GM12801 (cell line): Measurements from ENCODE around the gene ZNF202.

Experiments
- TF ChIP-seq, protein P1 (sequence below): IDR thresholded peaks from one replicate; pipeline ENCODE4 v1.5.1; 2011; ENCODE audit warnings: control low read depth; ENCODE audit not compliant: insufficient read length; ENCODE audit errors: extremely low read depth

Gene ZNF202

DNA sequence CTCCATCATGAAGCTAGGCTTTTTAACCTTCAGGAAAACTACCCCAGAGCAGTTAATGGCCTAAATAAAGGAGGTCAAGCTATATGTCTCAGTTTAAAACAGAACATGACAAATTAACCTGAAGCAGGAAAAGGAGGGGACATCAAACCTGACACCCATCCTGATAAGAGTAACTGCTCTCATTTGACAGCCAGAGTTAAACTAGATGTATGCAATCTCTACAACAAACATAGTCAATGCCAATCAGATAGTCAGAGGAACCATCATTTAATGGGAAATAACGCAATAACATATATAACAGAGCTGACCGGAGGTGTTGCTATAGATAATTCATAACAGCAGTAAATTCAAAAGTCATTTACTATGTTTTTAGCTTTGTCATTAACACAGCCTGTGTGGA lies 3.1 kb downstream of the ZNF202 start:
- TF ChIP-seq, protein P1, sequence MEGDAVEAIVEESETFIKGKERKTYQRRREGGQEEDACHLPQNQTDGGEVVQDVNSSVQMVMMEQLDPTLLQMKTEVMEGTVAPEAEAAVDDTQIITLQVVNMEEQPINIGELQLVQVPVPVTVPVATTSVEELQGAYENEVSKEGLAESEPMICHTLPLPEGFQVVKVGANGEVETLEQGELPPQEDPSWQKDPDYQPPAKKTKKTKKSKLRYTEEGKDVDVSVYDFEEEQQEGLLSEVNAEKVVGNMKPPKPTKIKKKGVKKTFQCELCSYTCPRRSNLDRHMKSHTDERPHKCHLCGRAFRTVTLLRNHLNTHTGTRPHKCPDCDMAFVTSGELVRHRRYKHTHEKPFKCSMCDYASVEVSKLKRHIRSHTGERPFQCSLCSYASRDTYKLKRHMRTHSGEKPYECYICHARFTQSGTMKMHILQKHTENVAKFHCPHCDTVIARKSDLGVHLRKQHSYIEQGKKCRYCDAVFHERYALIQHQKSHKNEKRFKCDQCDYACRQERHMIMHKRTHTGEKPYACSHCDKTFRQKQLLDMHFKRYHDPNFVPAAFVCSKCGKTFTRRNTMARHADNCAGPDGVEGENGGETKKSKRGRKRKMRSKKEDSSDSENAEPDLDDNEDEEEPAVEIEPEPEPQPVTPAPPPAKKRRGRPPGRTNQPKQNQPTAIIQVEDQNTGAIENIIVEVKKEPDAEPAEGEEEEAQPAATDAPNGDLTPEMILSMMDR: no peak

DNA sequence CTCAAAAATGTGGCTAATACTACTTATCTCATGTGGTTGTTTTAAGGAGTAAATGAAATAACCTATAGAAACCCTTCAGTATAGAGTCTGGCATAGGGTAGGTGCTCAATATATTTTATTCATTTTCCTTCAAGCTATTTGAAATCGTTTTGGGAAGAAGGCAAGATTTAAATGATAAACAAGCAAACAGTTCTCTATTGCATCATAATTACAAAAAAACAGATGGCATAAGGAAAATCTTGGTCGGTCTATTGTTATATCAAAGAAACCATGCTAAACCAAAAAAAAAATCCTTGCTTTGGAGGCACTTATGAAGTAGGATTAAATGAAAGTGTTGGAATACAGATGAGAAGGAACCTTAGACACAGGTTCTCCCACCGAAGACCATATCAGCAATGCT lies 4.7 kb downstream of the ZNF202 start:
- TF ChIP-seq, protein P1: no peak

DNA sequence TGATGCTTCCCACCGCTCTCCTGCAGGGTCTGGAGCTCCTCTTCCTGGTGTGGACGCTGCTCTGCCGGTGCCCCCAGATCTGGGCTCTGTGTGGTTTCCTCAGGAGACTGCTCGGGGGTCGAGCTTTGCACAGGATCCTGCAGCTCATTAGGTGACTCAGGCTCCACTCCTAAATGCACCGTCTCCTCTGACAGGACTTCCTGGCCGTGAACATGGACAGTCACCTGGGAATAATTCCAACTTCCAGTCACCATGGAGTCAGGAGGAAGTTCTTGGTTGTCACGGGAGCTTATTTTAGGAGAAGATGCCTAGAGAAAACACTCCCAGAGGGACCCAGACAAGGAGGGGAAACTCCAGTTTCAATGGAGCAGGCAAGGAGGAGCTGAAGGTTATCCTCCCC lies 11.9 kb downstream of the ZNF202 start:
- TF ChIP-seq, protein P1: no peak

DNA sequence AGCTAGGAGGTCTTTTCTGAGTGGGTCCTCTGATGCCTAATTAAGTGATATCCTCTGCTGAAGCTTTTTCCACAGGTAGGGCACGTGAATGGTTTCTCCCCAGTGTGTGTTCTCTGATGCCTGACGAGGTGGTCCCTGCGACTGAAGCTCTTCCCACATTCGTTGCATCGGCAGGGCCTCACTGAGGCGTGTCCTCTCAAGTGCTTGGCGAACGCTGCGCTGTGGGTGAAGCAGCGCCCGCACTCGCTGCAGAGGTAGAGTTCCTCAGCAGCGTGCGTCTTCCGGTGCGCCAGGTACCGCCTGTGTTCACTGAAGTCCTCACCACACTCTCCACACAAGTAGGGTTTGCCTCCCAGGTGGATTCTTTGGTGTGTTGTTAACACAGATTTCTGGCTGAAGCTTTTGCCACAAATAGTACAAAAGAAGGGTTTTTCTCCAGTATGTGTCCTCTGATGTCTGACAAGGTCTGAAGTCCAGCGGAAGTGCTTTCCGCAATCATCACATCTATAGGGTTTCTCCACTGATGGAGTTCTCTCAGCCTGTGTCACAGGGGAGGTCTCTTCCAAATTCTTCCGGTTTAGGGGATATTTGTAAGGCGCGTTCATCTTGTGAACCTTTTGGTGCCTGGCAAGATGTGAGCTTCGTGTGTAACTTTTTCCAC lies 15.3 kb downstream of the ZNF202 start:
- TF ChIP-seq, protein P1: no peak

DNA sequence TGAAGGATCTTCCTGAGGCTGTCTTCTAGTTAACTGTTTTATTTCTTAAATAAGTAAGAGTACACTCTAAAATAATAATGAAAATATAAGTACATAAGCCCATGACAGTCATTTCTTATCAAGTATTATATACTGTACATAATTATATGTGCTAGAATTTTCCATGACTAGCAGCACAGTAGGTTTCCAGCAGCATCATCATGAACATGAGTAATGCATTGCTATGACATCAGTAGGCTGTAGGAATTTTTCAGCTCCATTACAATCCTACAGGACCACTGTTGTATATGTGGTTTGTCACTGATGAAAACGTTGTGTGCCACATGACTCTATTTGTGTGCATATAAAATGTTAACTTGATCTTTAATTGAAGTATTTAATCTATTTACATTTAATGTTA lies 22.0 kb downstream of the ZNF202 start:
- TF ChIP-seq, protein P1: no peak

DNA sequence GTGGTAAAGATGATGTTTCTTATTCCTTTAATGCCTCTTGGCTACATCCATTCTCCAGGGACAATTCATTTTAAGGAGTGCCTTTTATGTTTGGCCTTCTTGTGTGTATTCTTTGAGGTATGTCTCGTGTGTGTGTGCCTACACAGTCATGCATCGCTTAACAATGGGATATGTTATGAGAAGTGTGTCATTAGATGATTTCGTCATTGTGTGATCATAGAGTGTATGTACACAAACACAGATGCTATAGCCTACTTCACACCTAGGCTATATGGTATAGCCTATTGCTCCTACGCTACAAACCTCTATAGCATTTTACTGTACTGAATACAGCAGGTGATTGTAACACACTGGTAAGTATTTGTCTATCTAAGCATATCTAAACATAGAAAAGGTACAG lies 23.0 kb downstream of the ZNF202 start:
- TF ChIP-seq, protein P1: no peak

DNA sequence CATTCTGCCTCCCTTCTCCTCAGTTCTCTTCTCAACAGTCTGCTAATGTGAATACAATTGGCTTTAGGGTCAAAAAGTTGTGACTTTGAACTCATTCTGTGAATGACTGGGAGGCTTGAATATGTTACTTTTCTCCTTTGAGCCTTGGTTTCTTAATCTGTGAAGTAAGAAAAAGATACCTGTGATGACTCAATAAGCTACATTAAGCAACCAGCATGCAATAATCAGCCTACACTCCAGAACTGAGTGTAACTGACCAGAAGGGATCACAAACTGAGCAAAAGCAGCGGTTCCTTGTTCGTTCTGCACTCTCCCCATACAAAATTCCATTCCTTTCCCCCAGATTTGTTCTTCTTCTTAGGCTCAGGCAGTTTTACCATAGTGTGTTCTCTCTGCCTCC lies 23.4 kb downstream of the ZNF202 start:
- TF ChIP-seq, protein P1: no peak
